Liver (tissue), 9 donors: ENCODE measurements around the gene DCUN1D2. TPM values are rescaled to one million over a fixed set of nuclear protein-coding genes. Genes with fewer than 3 reads are reported as not detected.

Source experiments
- DNase-seq: peaks from one replicate; pipeline ENCODE4 v3.0.0-alpha.2; 2017; ENCODE audit warnings: low spot score
- H3K27ac ChIP-seq, 2 donors: one replicate each; pipeline ENCODE4 v1.7.0; 2013; ENCODE audit warnings: inconsistent platforms in 2 of 2, low read length in 2 of 2, control low read depth in 1 of 2, low read depth in 1 of 2, mild to moderate bottlenecking in 1 of 2
- H3K27me3 ChIP-seq, 4 donors: one replicate each; pipeline versions ENCODE4 v1.6.1 to v1.7.0; 2013; ENCODE audit warnings: low read length in 3 of 4, inconsistent platforms in 1 of 4, mild to moderate bottlenecking in 1 of 4, moderate library complexity in 1 of 4; ENCODE audit not compliant: control insufficient read depth in 4 of 4, insufficient read depth in 4 of 4
- H3K36me3 ChIP-seq, 4 donors: one replicate each; pipeline versions ENCODE4 v1.6.1 to v1.7.0; 2013; ENCODE audit warnings: low read length in 3 of 4, mild to moderate bottlenecking in 3 of 4, low read depth in 1 of 4, moderate library complexity in 1 of 4; ENCODE audit not compliant: control insufficient read depth in 4 of 4, insufficient read depth in 3 of 4
- H3K4me1 ChIP-seq, 4 donors: one replicate each; pipeline versions ENCODE4 v1.6.1 to v1.7.0; 2013; ENCODE audit warnings: low read length in 3 of 4, mild to moderate bottlenecking in 3 of 4, moderate library complexity in 1 of 4; ENCODE audit not compliant: control insufficient read depth in 4 of 4, insufficient read depth in 4 of 4
- H3K4me3 ChIP-seq, 3 donors: one replicate each; pipeline versions ENCODE4 v1.6.1 to v1.7.0; 2013; ENCODE audit warnings: low read length in 3 of 3, control low read depth in 1 of 3, low read depth in 1 of 3, mild to moderate bottlenecking in 1 of 3
- H3K9ac ChIP-seq, 2 donors: one replicate each; pipeline ENCODE4 v1.7.0; 2013; ENCODE audit warnings: low read length in 2 of 2, mild to moderate bottlenecking in 2 of 2, moderate library complexity in 2 of 2, control low read depth in 1 of 2, low read depth in 1 of 2
- H3K9me3 ChIP-seq, 4 donors: one replicate each; pipeline versions ENCODE4 v1.6.1 to v1.7.0; 2013; ENCODE audit warnings: low read length in 3 of 4; ENCODE audit not compliant: control insufficient read depth in 4 of 4
- CTCF ChIP-seq: fragments of 150-350 bp; IDR thresholded peaks from 2 replicates; pipeline ENCODE4 v1.5.1; 2017; ENCODE audit warnings: improper control_type of control experiment, low read depth, low read length; ENCODE audit not compliant: missing input control
- EGR1 ChIP-seq, 2 donors: IDR thresholded peaks; 2 replicates each; pipeline ENCODE4 v1.6.1; 2016 to 2018; ENCODE audit warnings: antibody characterized with exemption in 2 of 2, low read depth in 2 of 2
- FOXA1 ChIP-seq: IDR thresholded peaks from 2 replicates; pipeline ENCODE4 v1.6.1; 2016; ENCODE audit warnings: antibody characterized with exemption
- GABPA ChIP-seq, 2 donors: IDR thresholded peaks in 1 of 2; conservative IDR thresholded peaks in 1 of 2; 2 replicates each; pipeline ENCODE4 v1.6.1; 2016; ENCODE audit warnings: antibody characterized with exemption in 2 of 2, mild to moderate bottlenecking in 1 of 2, moderate library complexity in 1 of 2
- HNF4G ChIP-seq: IDR thresholded peaks from 2 replicates; pipeline ENCODE4 v1.6.1; 2016; ENCODE audit warnings: antibody characterized with exemption
- JUND ChIP-seq, 2 donors: IDR thresholded peaks; 2 replicates each; pipeline ENCODE4 v1.6.1; 2016; ENCODE audit warnings: antibody characterized with exemption in 2 of 2
- NR2F2 ChIP-seq: IDR thresholded peaks from 2 replicates; pipeline ENCODE4 v1.6.1; 2016; ENCODE audit warnings: antibody characterized with exemption
- RAD21 ChIP-seq, 2 donors: IDR thresholded peaks; 2 replicates each; pipeline ENCODE4 v1.6.1; 2016; ENCODE audit warnings: antibody characterized with exemption in 2 of 2, mild to moderate bottlenecking in 2 of 2
- REST ChIP-seq: IDR thresholded peaks from 2 replicates; pipeline ENCODE4 v1.6.1; 2016; ENCODE audit warnings: antibody characterized with exemption, mild to moderate bottlenecking
- SP1 ChIP-seq: IDR thresholded peaks from 2 replicates; pipeline ENCODE4 v1.6.1; 2018; ENCODE audit warnings: antibody characterized with exemption, mild to moderate bottlenecking
- TAF1 ChIP-seq: conservative IDR thresholded peaks from 2 replicates; pipeline ENCODE4 v1.6.1; 2016; ENCODE audit warnings: antibody characterized with exemption, mild to moderate bottlenecking
- YY1 ChIP-seq: IDR thresholded peaks from 2 replicates; pipeline ENCODE4 v1.6.1; 2016; ENCODE audit warnings: antibody characterized with exemption, mild to moderate bottlenecking
- ZBTB33 ChIP-seq: IDR thresholded peaks from 2 replicates; pipeline ENCODE4 v1.6.1; 2016; ENCODE audit warnings: antibody characterized with exemption
- WGBS: extraction: QIAGEN DNeasy Blood & Tissue Kit; methylation state at CpG from one replicate; pipeline ENCODE4 v1.1.7; 2013; 5-methylcytosine and 5-hydroxymethylcytosine counted together
- polyA plus RNA-seq, 2 donors: library from polyadenylated mRNA; stranded (reverse) in 1 of 2; unstranded in 1 of 2; fragments of 200-250 nt in 1 of 2; fragments of >200 nt in 1 of 2; fragmentation: Nextera tagmentation in 1 of 2; extraction: Ambion mirVana in 1 of 2; gene quantifications; one replicate each; pipeline versions ENCODE4 v1.2.1 to v1.2.3, GENCODE V29; 2013 to 2015
- total RNA-seq, 2 donors: library from RNA; depleted of rRNA; stranded (reverse); fragments of >200 nt; gene quantifications; one replicate each; pipeline ENCODE4 v1.2.3, GENCODE V29; 2014
- donor health status: healthy.
- donor health status: healthy.
- donor health status: healthy.
- donor health status: healthy.
- donor health status: healthy.

Gene DCUN1D2
- total and polyA plus RNA-seq, 4 donors, result 4.0 to 13.1 (median 5.5) TPM

GRCh38 chr13:113449693-113450347 lies 40.7 kb downstream of the DCUN1D2 start (continued):
- TF ChIP-seq HNF4G (no peak), NR2F2 (no peak), RAD21 (IDR thresholded peaks at IDR 0.05) (no peak), SP1 (no peak), FOXA1 (no peak), CTCF (no peak), YY1 (no peak), JUND (IDR thresholded peaks at IDR 0.05) (no peak), EGR1 (IDR thresholded peaks at IDR 0.05; ENCODE audit: low read depth in 2 of 2) (no peak)

GRCh38 chr13:113448885-113449692 lies 41.4 kb downstream of the DCUN1D2 start:
- no peak for DNase-seq
- H3K36me3 ChIP-seq, result peaks cover 0 to 4% (median 3%) of the 10 kb centered on the region in 4 donors
- TF ChIP-seq NR2F2, result peak; percentile 52
- peak; percentile 77 to 84 for TF ChIP-seq GABPA (IDR thresholded peaks at IDR 0.05 in 1 of 2, conservative IDR thresholded peaks at IDR 0.05 in 1 of 2)
- no peak for TF ChIP-seq REST
- WGBS, result 68% methylated on average over 29 of the region's 29 CpGs
- H3K4me3 ChIP-seq, result no peak overlapping the region
- peaks cover 0 to 4% (median 1%) of the 10 kb centered on the region in 4 donors for H3K4me1 ChIP-seq
- H3K27me3 ChIP-seq, result no peaks in the 10 kb centered on the region
- no peak overlapping the region for H3K9ac ChIP-seq
- no peaks in the 10 kb centered on the region for H3K9me3 ChIP-seq
- H3K27ac ChIP-seq, result peak overlapping the region in 1 of 2 donors; percentile 15

GRCh38 chr13:113448545-113448884 lies 42.0 kb downstream of the DCUN1D2 start:
- H3K4me3 ChIP-seq, result no peak overlapping the region
- peaks cover 0 to 4% (median 1%) of the 10 kb centered on the region in 4 donors for H3K4me1 ChIP-seq
- H3K9me3 ChIP-seq, result no peaks in the 10 kb centered on the region
- peak overlapping the region in 1 of 2 donors; percentile 15 for H3K27ac ChIP-seq
- no peaks in the 10 kb centered on the region for H3K27me3 ChIP-seq
- no peak for DNase-seq
- H3K9ac ChIP-seq, result no peak overlapping the region
- no peak for TF ChIP-seq NR2F2
- no peak for TF ChIP-seq ZBTB33
- TF ChIP-seq TAF1, result no peak
- TF ChIP-seq HNF4G, result no peak
- 55% methylated on average over 6 of the region's 6 CpGs for WGBS
- H3K36me3 ChIP-seq, result peaks cover 0 to 3% (median 2%) of the 10 kb centered on the region in 4 donors
